ENCODE data around the gene NWD2.

The NWD2 gene

GRCh38 chr4:37476256-37476655 lies 231.7 kb downstream of the NWD2 start:
- H2AFZ ChIP-seq (ENCODE audit: low read depth, low read length, severe bottlenecking) = no peak overlapping the region
- no peaks in the 10 kb centered on the region for H3K79me2 ChIP-seq (ENCODE audit: insufficient read depth, low read length)
- H3F3A ChIP-seq (ENCODE audit: insufficient read depth) = no peaks in the 10 kb centered on the region
- no peaks in the 10 kb centered on the region for H3K9me2 ChIP-seq (replicated peaks; ENCODE audit: insufficient read depth, low read length)
- H3K4me3 ChIP-seq (ENCODE audit: insufficient read depth, low read length, poor library complexity, severe bottlenecking) = no peak overlapping the region
- H4K20me1 ChIP-seq (ENCODE audit: low read depth, low read length) = no peaks in the 10 kb centered on the region
- TF ChIP-seq EZH2phosphoT487 (conservative IDR thresholded peaks at IDR 0.05; ENCODE audit: low read length) (no peak), CTCF (IDR thresholded peaks at IDR 0.05; ENCODE audit: insufficient read depth, low read length, poor library complexity, severe bottlenecking) (no peak)
- no peak overlapping the region for H3K9ac ChIP-seq (ENCODE audit: low read length)
- H3K27ac ChIP-seq (ENCODE audit: low read depth, low read length) = no peak overlapping the region
- no peaks in the 10 kb centered on the region for H3K27me3 ChIP-seq (ENCODE audit: low read length)
- H3K4me2 ChIP-seq (ENCODE audit: low read depth, low read length, poor library complexity, severe bottlenecking) = no peak overlapping the region
- H3K36me3 ChIP-seq (ENCODE audit: low read length) = no peaks in the 10 kb centered on the region
- no peaks in the 10 kb centered on the region for H3K9me3 ChIP-seq (ENCODE audit: insufficient read depth, low read length)

- Histone ChIP-seq H3K9ac (ENCODE audit: low read length) (no peak overlapping the region), H3K79me2 (ENCODE audit: insufficient read depth, low read length) (no peaks in the 10 kb centered on the region), H3K4me3 (ENCODE audit: insufficient read depth, low read length, poor library complexity, severe bottlenecking) (no peak overlapping the region), H2AFZ (ENCODE audit: low read depth, low read length, severe bottlenecking) (no peak overlapping the region), H3K9me3 (ENCODE audit: insufficient read depth, low read length) (no peaks in the 10 kb centered on the region), H4K20me1 (ENCODE audit: low read depth, low read length) (no peaks in the 10 kb centered on the region), H3K4me2 (ENCODE audit: low read depth, low read length, poor library complexity, severe bottlenecking) (no peak overlapping the region), H3K27ac (ENCODE audit: low read depth, low read length) (no peak overlapping the region), H3K9me2 (replicated peaks; ENCODE audit: insufficient read depth, low read length) (no peaks in the 10 kb centered on the region), H3F3A (ENCODE audit: insufficient read depth) (no peaks in the 10 kb centered on the region), H3K36me3 (ENCODE audit: low read length) (no peaks in the 10 kb centered on the region), H3K27me3 (ENCODE audit: low read length) (no peaks in the 10 kb centered on the region)
- TF ChIP-seq EZH2phosphoT487 (conservative IDR thresholded peaks at IDR 0.05; ENCODE audit: low read length) (no peak), CTCF (IDR thresholded peaks at IDR 0.05; ENCODE audit: insufficient read depth, low read length, poor library complexity, severe bottlenecking) (no peak)
Observed at GRCh38 chr4:37476691-37477090, 232.1 kb downstream of the NWD2 start.

GRCh38 chr4:37477126-37477525 lies 232.6 kb downstream of the NWD2 start:
- H3K9me2 ChIP-seq (replicated peaks; ENCODE audit: insufficient read depth, low read length) = no peaks in the 10 kb centered on the region
- no peak overlapping the region for H2AFZ ChIP-seq (ENCODE audit: low read depth, low read length, severe bottlenecking)
- no peaks in the 10 kb centered on the region for H3K27me3 ChIP-seq (ENCODE audit: low read length)
- no peak for TF ChIP-seq EZH2phosphoT487 (conservative IDR thresholded peaks at IDR 0.05; ENCODE audit: low read length)
- H3K4me3 ChIP-seq (ENCODE audit: insufficient read depth, low read length, poor library complexity, severe bottlenecking) = no peak overlapping the region
- no peak overlapping the region for H3K27ac ChIP-seq (ENCODE audit: low read depth, low read length)
- H3K4me2 ChIP-seq (ENCODE audit: low read depth, low read length, poor library complexity, severe bottlenecking) = no peak overlapping the region
- H3K9ac ChIP-seq (ENCODE audit: low read length) = no peak overlapping the region
- H3K9me3 ChIP-seq (ENCODE audit: insufficient read depth, low read length) = no peaks in the 10 kb centered on the region
- H3K36me3 ChIP-seq (ENCODE audit: low read length) = no peaks in the 10 kb centered on the region
- no peaks in the 10 kb centered on the region for H4K20me1 ChIP-seq (ENCODE audit: low read depth, low read length)
- no peaks in the 10 kb centered on the region for H3K79me2 ChIP-seq (ENCODE audit: insufficient read depth, low read length)
- no peaks in the 10 kb centered on the region for H3F3A ChIP-seq (ENCODE audit: insufficient read depth)

- H3K27ac ChIP-seq (ENCODE audit: low read depth, low read length) = no peak overlapping the region
- no peaks in the 10 kb centered on the region for H3K9me3 ChIP-seq (ENCODE audit: insufficient read depth, low read length)
- no peak overlapping the region for H3K9ac ChIP-seq (ENCODE audit: low read length)
- H3K9me2 ChIP-seq (replicated peaks; ENCODE audit: insufficient read depth, low read length) = no peaks in the 10 kb centered on the region
- H3K4me3 ChIP-seq (ENCODE audit: insufficient read depth, low read length, poor library complexity, severe bottlenecking) = no peak overlapping the region
- H3K27me3 ChIP-seq (ENCODE audit: low read length) = no peaks in the 10 kb centered on the region
- no peaks in the 10 kb centered on the region for H3K79me2 ChIP-seq (ENCODE audit: insufficient read depth, low read length)
- no peak overlapping the region for H3K4me2 ChIP-seq (ENCODE audit: low read depth, low read length, poor library complexity, severe bottlenecking)
- H3F3A ChIP-seq (ENCODE audit: insufficient read depth) = no peaks in the 10 kb centered on the region
- H3K36me3 ChIP-seq (ENCODE audit: low read length) = no peaks in the 10 kb centered on the region
- no peak for TF ChIP-seq CTCF (IDR thresholded peaks at IDR 0.05; ENCODE audit: insufficient read depth, low read length, poor library complexity, severe bottlenecking)
- TF ChIP-seq EZH2phosphoT487 (conservative IDR thresholded peaks at IDR 0.05; ENCODE audit: low read length) = no peak
- H4K20me1 ChIP-seq (ENCODE audit: low read depth, low read length) = no peaks in the 10 kb centered on the region
- no peak overlapping the region for H2AFZ ChIP-seq (ENCODE audit: low read depth, low read length, severe bottlenecking)
Observed at GRCh38 chr4:37478151-37478550, 233.6 kb downstream of the NWD2 start.

Data from SU-DHL-6 (cell line).